Nephron (organoid): ENCODE results near the gene NUAK1.
"Not testable (repeated sequence)": the region's sequence is repeated elsewhere in the genome, so short reads cannot be mapped to it uniquely, and the experiment has no call there.

Experiments used
- H3K27ac Mint-ChIP-seq, 3 experiments: 2 replicates each; pipeline ENCODE4 v1.8.0; 2020; ENCODE audit warnings: mixed read lengths in 3 of 3, mild to moderate bottlenecking in 2 of 3, moderate library complexity in 1 of 3
- H3K27me3 Mint-ChIP-seq: 2 replicates; pipeline ENCODE4 v1.8.0; 2021; ENCODE audit warnings: low read depth, mild to moderate bottlenecking, moderate library complexity, mixed read lengths
- H3K36me3 Mint-ChIP-seq: 2 replicates; pipeline ENCODE4 v1.8.0; 2020; ENCODE audit warnings: low read depth, mixed read lengths
- H3K4me1 Mint-ChIP-seq: 2 replicates; pipeline ENCODE4 v1.8.0; 2020; ENCODE audit warnings: mixed read lengths
- H3K4me3 Mint-ChIP-seq, 3 experiments: 2 replicates each; pipeline ENCODE4 v1.8.0; 2020; ENCODE audit warnings: mild to moderate bottlenecking in 3 of 3, mixed read lengths in 3 of 3, moderate library complexity in 2 of 3
- H3K9me3 Mint-ChIP-seq: 2 replicates; pipeline ENCODE4 v1.8.0; 2020; ENCODE audit warnings: mixed read lengths
- TF ChIP-seq, protein P1 (sequence below), 3 experiments: fragments of 200-600 bp; sonication (generic); IDR thresholded peaks; one replicate each; pipeline ENCODE4 v1.5.0; 2021; ENCODE audit warnings: antibody characterized with exemption in 3 of 3; ENCODE audit not compliant: unreplicated experiment in 3 of 3

NUAK1 gene

GRCh38 chr12:106021516-106021915, 117.2 kb downstream of the NUAK1 start:
- H3K9me3 Mint-ChIP-seq: peaks cover 13% of the 10 kb centered on the region
- H3K27ac Mint-ChIP-seq: peak overlapping the region; percentile 97 to 98 (median 98)
- H3K36me3 Mint-ChIP-seq: peaks cover 7% of the 10 kb centered on the region

GRCh38 chr12:106020736-106021135, 118.0 kb downstream of the NUAK1 start:
- Mint-ChIP-seq H3K4me1 (peaks cover 17% of the 10 kb centered on the region), H3K27ac (peak overlapping the region in 1 of 3 experiments; percentile 98), H3K36me3 (peaks cover 7% of the 10 kb centered on the region), H3K4me3 (no peak overlapping the region), H3K9me3 (peaks cover 16% of the 10 kb centered on the region), H3K27me3 (no peaks in the 10 kb centered on the region)
- TF ChIP-seq, protein P1, sequence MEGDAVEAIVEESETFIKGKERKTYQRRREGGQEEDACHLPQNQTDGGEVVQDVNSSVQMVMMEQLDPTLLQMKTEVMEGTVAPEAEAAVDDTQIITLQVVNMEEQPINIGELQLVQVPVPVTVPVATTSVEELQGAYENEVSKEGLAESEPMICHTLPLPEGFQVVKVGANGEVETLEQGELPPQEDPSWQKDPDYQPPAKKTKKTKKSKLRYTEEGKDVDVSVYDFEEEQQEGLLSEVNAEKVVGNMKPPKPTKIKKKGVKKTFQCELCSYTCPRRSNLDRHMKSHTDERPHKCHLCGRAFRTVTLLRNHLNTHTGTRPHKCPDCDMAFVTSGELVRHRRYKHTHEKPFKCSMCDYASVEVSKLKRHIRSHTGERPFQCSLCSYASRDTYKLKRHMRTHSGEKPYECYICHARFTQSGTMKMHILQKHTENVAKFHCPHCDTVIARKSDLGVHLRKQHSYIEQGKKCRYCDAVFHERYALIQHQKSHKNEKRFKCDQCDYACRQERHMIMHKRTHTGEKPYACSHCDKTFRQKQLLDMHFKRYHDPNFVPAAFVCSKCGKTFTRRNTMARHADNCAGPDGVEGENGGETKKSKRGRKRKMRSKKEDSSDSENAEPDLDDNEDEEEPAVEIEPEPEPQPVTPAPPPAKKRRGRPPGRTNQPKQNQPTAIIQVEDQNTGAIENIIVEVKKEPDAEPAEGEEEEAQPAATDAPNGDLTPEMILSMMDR (IDR thresholded peaks at IDR 0.05; ENCODE audit: unreplicated experiment in 3 of 3): no peak

More at GRCh38 chr12:106021516-106021915, 117.2 kb downstream of the NUAK1 start:
- Mint-ChIP-seq H3K4me1 (peaks cover 17% of the 10 kb centered on the region), H3K27me3 (no peaks in the 10 kb centered on the region), H3K4me3 (no peak overlapping the region)
- TF ChIP-seq, protein P1 (IDR thresholded peaks at IDR 0.05; ENCODE audit: unreplicated experiment in 3 of 3): no peak

DNA sequence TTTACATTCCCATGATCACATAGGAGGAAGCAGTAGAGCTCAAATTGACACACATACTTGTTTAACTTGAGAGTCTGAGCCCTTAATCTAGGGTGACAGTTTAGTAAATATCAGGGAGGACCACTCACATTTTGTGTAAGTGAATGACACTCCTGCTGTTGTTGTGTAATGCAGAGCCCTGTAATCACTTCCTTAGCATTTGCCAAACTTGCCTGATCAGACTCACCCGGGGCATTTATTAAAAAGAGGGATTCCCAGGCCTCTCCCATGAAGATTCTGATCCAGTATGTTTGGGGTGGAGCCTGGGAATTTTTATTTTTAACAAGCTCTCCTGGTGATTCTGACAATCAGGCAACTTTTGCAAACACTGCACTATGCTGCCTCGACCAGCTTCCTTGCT, 119.6 kb downstream of the NUAK1 start:
- Mint-ChIP-seq H3K27ac (no peak overlapping the region), H3K36me3 (peaks cover 7% of the 10 kb centered on the region), H3K27me3 (peaks cover 8% of the 10 kb centered on the region), H3K9me3 (peaks cover 16% of the 10 kb centered on the region), H3K4me3 (no peak overlapping the region), H3K4me1 (peaks cover 17% of the 10 kb centered on the region)
- TF ChIP-seq, protein P1 (IDR thresholded peaks at IDR 0.05; ENCODE audit: unreplicated experiment in 3 of 3): no peak

GRCh38 chr12:106018286-106018685, 120.5 kb downstream of the NUAK1 start:
- no peak overlapping the region for H3K4me3 Mint-ChIP-seq
- H3K27ac Mint-ChIP-seq: no peak overlapping the region
- peaks cover 7% of the 10 kb centered on the region for H3K36me3 Mint-ChIP-seq
- H3K9me3 Mint-ChIP-seq: peaks cover 16% of the 10 kb centered on the region
- H3K27me3 Mint-ChIP-seq: peaks cover 10% of the 10 kb centered on the region
- peaks cover 17% of the 10 kb centered on the region for H3K4me1 Mint-ChIP-seq
- TF ChIP-seq, protein P1 (IDR thresholded peaks at IDR 0.05; ENCODE audit: unreplicated experiment in 3 of 3): no peak

GRCh38 chr12:106016601-106017278, 122.0 kb downstream of the NUAK1 start:
- H3K9me3 Mint-ChIP-seq: peaks cover 16% of the 10 kb centered on the region
- not testable (repeated sequence) for H3K4me1 Mint-ChIP-seq, H3K4me3 Mint-ChIP-seq, H3K27ac Mint-ChIP-seq, H3K27me3 Mint-ChIP-seq, H3K36me3 Mint-ChIP-seq

- Mint-ChIP-seq H3K4me3 (no peak overlapping the region), H3K4me1 (no peaks in the 10 kb centered on the region), H3K36me3 (peaks cover 7% of the 10 kb centered on the region), H3K9me3 (peaks cover 16% of the 10 kb centered on the region), H3K27ac (no peak overlapping the region), H3K27me3 (peaks cover 10% of the 10 kb centered on the region)
- TF ChIP-seq, protein P1 (IDR thresholded peaks at IDR 0.05; ENCODE audit: unreplicated experiment in 3 of 3): no peak
Observed at GRCh38 chr12:106015646-106016045, 123.1 kb downstream of the NUAK1 start.
